Measurements from ENCODE around the gene XYLT2. TPM values are rescaled to one million over a fixed set of nuclear protein-coding genes. Genes with fewer than 3 reads are reported as not detected.

Gene XYLT2
- total and polyA plus RNA-seq, 9 of the 15 experiments (the other 6 are each of a cell fraction or from before 2014, with no cell fraction given): 0.63 to 9.1 (median 4.3) TPM

DNA sequence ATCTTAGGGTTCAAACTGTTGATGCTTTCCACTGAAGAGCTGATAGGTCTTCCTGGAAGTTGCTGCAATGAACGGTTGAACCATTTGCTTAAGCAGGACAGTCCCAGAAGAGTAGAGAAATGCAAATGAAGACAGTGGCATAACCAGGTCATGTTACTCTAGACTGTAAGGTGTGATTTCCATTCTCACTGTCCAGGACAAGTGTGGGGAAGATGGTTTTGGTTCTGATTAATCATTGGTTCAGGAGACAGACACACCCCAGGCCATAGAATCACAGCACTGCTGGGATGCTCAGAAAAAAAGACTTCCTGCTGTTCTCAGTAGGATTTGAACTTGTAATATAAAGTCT, 34.8 kb upstream of the XYLT2 start:
- ATAC-seq (no peak), DNase-seq (ENCODE audit: extremely low read depth in 1 of 4, low spot score in 3 of 4) (no peak), FAIRE-seq (no peak)
- H3K4me2 ChIP-seq (ENCODE audit: insufficient read depth, low read length): no peak overlapping the region
- intact Hi-C loops (cut with micrococcal nuclease): no loop called here
- CTCF ChIA-PET (ENCODE audit: low intra/inter-chr PET ratio): no interaction called here
- H3K4me1 ChIP-seq (replicated peaks in 1 of 2; ENCODE audit: control insufficient read depth in 2 of 2, insufficient read depth in 2 of 2, low read length in 2 of 2): peaks cover 0 to 15% of the 10 kb centered on the region in 2 experiments; a peak in 2 of 5 replicates
- in situ Hi-C loops (cut with MboI): no loop called here
- H3K9ac ChIP-seq (ENCODE audit: insufficient read depth in 1 of 2, low read depth in 2 of 2, low read length in 2 of 2): no peak overlapping the region
- H3K79me2 ChIP-seq (ENCODE audit: control insufficient read depth, insufficient read depth, low read length): no peaks in the 10 kb centered on the region
- WGBS (ENCODE audit: insufficient coverage, low coverage, missing lambda C conversion rate): 0% methylated on average over 1 of the region's 1 CpG
- no peaks in the 10 kb centered on the region for H3K9me3 ChIP-seq (replicated peaks; ENCODE audit: control insufficient read depth, insufficient read depth, low read depth, low read length)
- H3K9me1 ChIP-seq (ENCODE audit: control insufficient read depth, insufficient read depth, low read length): no peaks in the 10 kb centered on the region
- H3K27ac ChIP-seq (ENCODE audit: extremely low read depth, low read depth, low read length): no peak overlapping the region
- no peaks in the 10 kb centered on the region for H3K36me3 ChIP-seq (ENCODE audit: control insufficient read depth, insufficient read depth, low read length)
- H3K4me3 ChIP-seq: no peak overlapping the region
- no TSS peak for BruUV-seq (replicated peaks)
- H3K27me3 ChIP-seq (ENCODE audit: control insufficient read depth in 2 of 2, insufficient read depth in 2 of 2, low read length in 2 of 2): peaks cover 6 to 36% of the 10 kb centered on the region in 2 experiments; a peak in 4 of 5 replicates
- POLR2A ChIA-PET: interaction anchor here (0.6 to 1.2 kb wide), 3 partner anchors 13 to 325 kb away, joined by 3 to 4 read pairs (median 3); no protein-coding TSS in a partner anchor
- TF ChIP-seq MAFG (tag; conservative IDR thresholded peaks at IDR 0.05) (no peak), ZFP1 (CRISPR knock-in tag; IDR thresholded peaks at IDR 0.05) (no peak), CHD2 (IDR thresholded peaks at IDR 0.05; ENCODE audit: low read depth, low read length) (no peak), RAD21 (CRISPR knock-in tag; conservative IDR thresholded peaks at IDR 0.05 in 1 of 2, IDR thresholded peaks at IDR 0.05 in 1 of 2) (no peak), ZSCAN29 (IDR thresholded peaks at IDR 0.05) (no peak), NCOA4 (IDR thresholded peaks at IDR 0.05; ENCODE audit: partially characterized antibody) (no peak), ZNF644 (tag; IDR thresholded peaks at IDR 0.05; ENCODE audit: low read depth) (no peak), EWSR1 (IDR thresholded peaks at IDR 0.05; ENCODE audit: borderline replicate concordance, low read depth, partially characterized antibody) (no peak), RBM17 (IDR thresholded peaks at IDR 0.05; ENCODE audit: borderline replicate concordance, low read depth, low read length) (no peak), HDAC8 (tag; IDR thresholded peaks at IDR 0.05) (no peak), NFIX (CRISPR knock-in tag; IDR thresholded peaks at IDR 0.05; ENCODE audit: low read depth) (no peak), TEAD2 (tag; IDR thresholded peaks at IDR 0.05) (no peak)
- TF ChIP-seq, protein P1, sequence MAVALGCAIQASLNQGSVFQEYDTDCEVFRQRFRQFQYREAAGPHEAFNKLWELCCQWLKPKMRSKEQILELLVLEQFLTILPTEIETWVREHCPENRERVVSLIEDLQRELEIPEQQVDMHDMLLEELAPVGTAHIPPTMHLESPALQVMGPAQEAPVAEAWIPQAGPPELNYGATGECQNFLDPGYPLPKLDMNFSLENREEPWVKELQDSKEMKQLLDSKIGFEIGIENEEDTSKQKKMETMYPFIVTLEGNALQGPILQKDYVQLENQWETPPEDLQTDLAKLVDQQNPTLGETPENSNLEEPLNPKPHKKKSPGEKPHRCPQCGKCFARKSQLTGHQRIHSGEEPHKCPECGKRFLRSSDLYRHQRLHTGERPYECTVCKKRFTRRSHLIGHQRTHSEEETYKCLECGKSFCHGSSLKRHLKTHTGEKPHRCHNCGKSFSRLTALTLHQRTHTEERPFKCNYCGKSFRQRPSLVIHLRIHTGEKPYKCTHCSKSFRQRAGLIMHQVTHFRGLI (CRISPR knock-in tag; IDR thresholded peaks at IDR 0.05): no peak
- H4K20me1 ChIP-seq (replicated peaks; ENCODE audit: control insufficient read depth, insufficient read depth, low read length): no peaks in the 10 kb centered on the region; the same call in 1 of the 2 replicates
- H2AFZ ChIP-seq (ENCODE audit: low read depth, low read length): no peak overlapping the region

All from K562 (cell line).